Measurements from ENCODE around the gene GIMAP2. TPM values are rescaled to one million over a fixed set of nuclear protein-coding genes. Genes with fewer than 3 reads are reported as not detected.

GIMAP2 gene
- total and polyA plus RNA-seq, 2 of the 13 experiments (the other 11 are each of a cell fraction or from before 2014, with no cell fraction given) = 0.49 to 1.4 TPM

DNA sequence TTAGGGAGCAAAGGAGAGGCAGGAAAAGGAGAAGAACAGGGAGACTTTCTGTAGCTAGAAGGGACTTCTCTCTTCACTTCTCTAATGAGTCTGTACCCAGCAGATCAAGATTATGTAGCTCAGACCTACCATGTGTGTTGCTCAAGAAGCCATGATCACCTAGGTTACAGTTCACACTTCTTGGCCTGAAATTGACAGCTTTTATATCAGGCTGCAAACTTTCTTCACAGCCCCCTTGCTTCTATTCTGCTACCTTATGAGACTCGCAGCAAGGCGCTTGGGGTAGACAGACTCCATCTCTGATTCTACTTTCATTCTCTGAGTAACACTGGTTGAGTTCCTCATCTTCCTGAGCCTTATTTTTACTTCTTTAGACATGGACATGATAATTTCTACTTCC is 19.6 kb upstream of the GIMAP2 start:
- ChIA-PET POLR2A (no interaction called here), CTCF (ENCODE audit: low intra/inter-chr PET ratio, low total read pairs) (no interaction called here)
- Histone ChIP-seq H2AFZ (ENCODE audit: low read length) (no peak overlapping the region), H4K20me1 (ENCODE audit: insufficient read depth, low read length) (no peaks in the 10 kb centered on the region), H3K9ac (ENCODE audit: insufficient read depth, low read depth, low read length) (no peak overlapping the region), H3K4me1 (ENCODE audit: insufficient read depth, low read length) (no peaks in the 10 kb centered on the region), H3K27ac (ENCODE audit: extremely low read length, insufficient read depth, low read length) (no peak overlapping the region), H3K36me3 (replicated peaks in 1 of 2; ENCODE audit: control insufficient read depth in 1 of 2, insufficient read depth in 2 of 2, low read length in 2 of 2) (no peaks in the 10 kb centered on the region), H3K27me3 (ENCODE audit: control insufficient read depth in 1 of 2, insufficient read depth in 2 of 2, low read length in 2 of 2) (no peaks in the 10 kb centered on the region; a peak in 1 of 5 replicates), H3K4me3 (replicated peaks in 1 of 3; ENCODE audit: insufficient read depth in 1 of 3, low read depth in 2 of 3, low read length in 3 of 3) (no peak overlapping the region), H3K4me2 (ENCODE audit: low read depth, low read length) (no peak overlapping the region), H3K9me3 (ENCODE audit: low read length) (no peaks in the 10 kb centered on the region), H3K79me2 (ENCODE audit: insufficient read depth, low read length) (no peaks in the 10 kb centered on the region)
- BruUV-seq (replicated peaks) = no TSS peak
- FAIRE-seq = no peak
- intact Hi-C loops (cut with micrococcal nuclease; ENCODE audit: unreplicated experiment) = no loop called here
- WGBS (ENCODE audit: low lambda C conversion rate) = 14% methylated on average over 2 of the region's 2 CpGs
- no peak for DNase-seq (ENCODE audit: low spot score)
- no peak for TF ChIP-seq RFX5 (IDR thresholded peaks at IDR 0.05; ENCODE audit: low read depth, low read length)
- no peak for TF ChIP-seq CHD4 (IDR thresholded peaks at IDR 0.05; ENCODE audit: borderline replicate concordance, low read length)
- TF ChIP-seq TEAD3 (CRISPR knock-in tag; optimal IDR thresholded peaks at IDR 0.05; ENCODE audit: borderline replicate concordance) = no peak
- TF ChIP-seq SMAD3 (CRISPR knock-in tag; IDR thresholded peaks at IDR 0.05) = no peak
- TF ChIP-seq, protein P1, sequence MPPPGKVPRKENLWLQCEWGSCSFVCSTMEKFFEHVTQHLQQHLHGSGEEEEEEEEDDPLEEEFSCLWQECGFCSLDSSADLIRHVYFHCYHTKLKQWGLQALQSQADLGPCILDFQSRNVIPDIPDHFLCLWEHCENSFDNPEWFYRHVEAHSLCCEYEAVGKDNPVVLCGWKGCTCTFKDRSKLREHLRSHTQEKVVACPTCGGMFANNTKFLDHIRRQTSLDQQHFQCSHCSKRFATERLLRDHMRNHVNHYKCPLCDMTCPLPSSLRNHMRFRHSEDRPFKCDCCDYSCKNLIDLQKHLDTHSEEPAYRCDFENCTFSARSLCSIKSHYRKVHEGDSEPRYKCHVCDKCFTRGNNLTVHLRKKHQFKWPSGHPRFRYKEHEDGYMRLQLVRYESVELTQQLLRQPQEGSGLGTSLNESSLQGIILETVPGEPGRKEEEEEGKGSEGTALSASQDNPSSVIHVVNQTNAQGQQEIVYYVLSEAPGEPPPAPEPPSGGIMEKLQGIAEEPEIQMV (CRISPR knock-in tag; IDR thresholded peaks at IDR 0.05; ENCODE audit: low read depth) = no peak
- TF ChIP-seq NFE2L1 (CRISPR knock-in tag; IDR thresholded peaks at IDR 0.05; ENCODE audit: borderline replicate concordance) = no peak
- TF ChIP-seq, protein P2, sequence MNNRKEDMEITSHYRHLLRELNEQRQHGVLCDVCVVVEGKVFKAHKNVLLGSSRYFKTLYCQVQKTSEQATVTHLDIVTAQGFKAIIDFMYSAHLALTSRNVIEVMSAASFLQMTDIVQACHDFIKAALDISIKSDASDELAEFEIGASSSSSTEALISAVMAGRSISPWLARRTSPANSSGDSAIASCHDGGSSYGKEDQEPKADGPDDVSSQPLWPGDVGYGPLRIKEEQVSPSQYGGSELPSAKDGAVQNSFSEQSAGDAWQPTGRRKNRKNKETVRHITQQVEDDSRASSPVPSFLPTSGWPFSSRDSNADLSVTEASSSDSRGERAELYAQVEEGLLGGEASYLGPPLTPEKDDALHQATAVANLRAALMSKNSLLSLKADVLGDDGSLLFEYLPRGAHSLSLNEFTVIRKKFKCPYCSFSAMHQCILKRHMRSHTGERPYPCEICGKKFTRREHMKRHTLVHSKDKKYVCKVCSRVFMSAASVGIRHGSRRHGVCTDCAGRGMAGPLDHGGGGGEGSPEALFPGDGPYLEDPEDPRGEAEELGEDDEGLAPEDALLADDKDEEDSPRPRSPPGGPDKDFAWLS (CRISPR knock-in tag; IDR thresholded peaks at IDR 0.05; ENCODE audit: borderline replicate concordance) = no peak
- no peak for TF ChIP-seq SSRP1 (CRISPR knock-in tag; IDR thresholded peaks at IDR 0.05)
- no peak for TF ChIP-seq ZNF446 (CRISPR knock-in tag; IDR thresholded peaks at IDR 0.05)
- no peak for TF ChIP-seq ATM (IDR thresholded peaks at IDR 0.05; ENCODE audit: borderline replicate concordance)
- TF ChIP-seq SALL2 (CRISPR knock-in tag; IDR thresholded peaks at IDR 0.05) = no peak
- no peak for TF ChIP-seq ZNF780A (CRISPR knock-in tag; IDR thresholded peaks at IDR 0.05)
- no peak for TF ChIP-seq ZBTB1 (CRISPR knock-in tag; IDR thresholded peaks at IDR 0.05; ENCODE audit: borderline replicate concordance)
- TF ChIP-seq PHF5A (CRISPR knock-in tag; IDR thresholded peaks at IDR 0.05; ENCODE audit: low read depth, unreplicated experiment) = no peak
- TF ChIP-seq, protein P3, sequence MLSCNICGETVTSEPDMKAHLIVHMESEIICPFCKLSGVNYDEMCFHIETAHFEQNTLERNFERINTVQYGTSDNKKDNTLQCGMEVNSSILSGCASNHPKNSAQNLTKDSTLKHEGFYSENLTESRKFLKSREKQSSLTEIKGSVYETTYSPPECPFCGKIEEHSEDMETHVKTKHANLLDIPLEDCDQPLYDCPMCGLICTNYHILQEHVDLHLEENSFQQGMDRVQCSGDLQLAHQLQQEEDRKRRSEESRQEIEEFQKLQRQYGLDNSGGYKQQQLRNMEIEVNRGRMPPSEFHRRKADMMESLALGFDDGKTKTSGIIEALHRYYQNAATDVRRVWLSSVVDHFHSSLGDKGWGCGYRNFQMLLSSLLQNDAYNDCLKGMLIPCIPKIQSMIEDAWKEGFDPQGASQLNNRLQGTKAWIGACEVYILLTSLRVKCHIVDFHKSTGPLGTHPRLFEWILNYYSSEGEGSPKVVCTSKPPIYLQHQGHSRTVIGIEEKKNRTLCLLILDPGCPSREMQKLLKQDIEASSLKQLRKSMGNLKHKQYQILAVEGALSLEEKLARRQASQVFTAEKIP (CRISPR knock-in tag; IDR thresholded peaks at IDR 0.05; ENCODE audit: borderline replicate concordance) = no peak
- TF ChIP-seq HCFC1 (IDR thresholded peaks at IDR 0.05; ENCODE audit: low read depth, low read length) = no peak
- TF ChIP-seq CAMTA2 (CRISPR knock-in tag; IDR thresholded peaks at IDR 0.05; ENCODE audit: borderline replicate concordance) = no peak
- no peak for TF ChIP-seq ZSCAN29 (CRISPR knock-in tag; conservative IDR thresholded peaks at IDR 0.05)
- TF ChIP-seq ZNF138 (CRISPR knock-in tag; IDR thresholded peaks at IDR 0.05; ENCODE audit: low read depth) = no peak
- no peak for ATAC-seq
- in situ Hi-C loops (cut with HindIII; ENCODE audit: extremely low pct_ligation_motif_present, low pct_unique_long_range_greater_than_20kb) = no loop called here
